ENCODE measurements around the gene KIRREL3.

DNA sequence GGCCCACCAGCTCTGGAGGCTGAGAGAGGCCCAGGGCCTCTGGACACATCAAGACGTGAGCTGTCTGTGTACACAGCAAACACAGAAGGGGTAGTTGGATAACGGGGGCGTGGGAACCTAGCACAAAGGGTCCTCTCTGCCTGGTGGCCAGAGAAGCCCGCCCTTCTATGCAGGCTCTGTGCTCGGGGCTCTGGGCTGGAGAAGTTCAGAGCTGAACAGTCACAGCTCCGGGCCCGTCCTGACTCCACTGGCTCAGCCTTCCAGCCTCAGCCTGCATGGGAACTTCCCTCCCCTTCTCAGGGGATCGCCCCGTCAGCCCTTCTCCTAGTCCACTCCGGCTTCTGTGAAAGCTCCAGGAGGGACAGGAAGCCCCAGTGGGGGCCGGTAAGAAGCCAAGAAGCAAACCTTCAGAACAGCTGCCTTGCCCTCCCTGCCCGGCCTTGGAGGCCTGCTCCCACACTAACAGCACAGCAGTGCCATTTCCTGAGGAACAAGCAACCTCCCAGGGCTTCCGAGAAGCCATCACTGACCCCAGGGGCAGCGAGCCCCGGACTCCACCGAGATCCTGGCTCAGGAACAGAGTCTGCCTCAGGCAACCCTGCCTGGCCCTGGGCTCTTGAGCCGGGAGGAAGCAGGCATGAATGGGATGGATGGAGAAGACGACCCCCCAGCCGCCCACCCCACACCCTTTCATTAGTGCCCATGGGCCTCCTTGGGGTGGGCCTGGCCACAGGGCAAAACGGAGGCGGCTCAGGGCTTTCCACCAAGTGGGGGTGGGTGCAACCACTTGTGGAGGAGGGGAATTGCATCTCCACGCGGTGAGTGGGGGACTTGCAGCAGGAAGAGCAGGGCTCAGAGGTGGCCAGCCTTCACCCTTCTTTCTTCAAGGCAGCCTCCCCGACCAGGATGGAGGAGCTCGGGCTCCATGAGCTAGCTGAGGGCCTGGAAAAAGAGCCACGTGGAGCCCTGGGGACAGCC is 525.3 kb downstream of the KIRREL3 start:
- TF ChIP-seq, protein P1, sequence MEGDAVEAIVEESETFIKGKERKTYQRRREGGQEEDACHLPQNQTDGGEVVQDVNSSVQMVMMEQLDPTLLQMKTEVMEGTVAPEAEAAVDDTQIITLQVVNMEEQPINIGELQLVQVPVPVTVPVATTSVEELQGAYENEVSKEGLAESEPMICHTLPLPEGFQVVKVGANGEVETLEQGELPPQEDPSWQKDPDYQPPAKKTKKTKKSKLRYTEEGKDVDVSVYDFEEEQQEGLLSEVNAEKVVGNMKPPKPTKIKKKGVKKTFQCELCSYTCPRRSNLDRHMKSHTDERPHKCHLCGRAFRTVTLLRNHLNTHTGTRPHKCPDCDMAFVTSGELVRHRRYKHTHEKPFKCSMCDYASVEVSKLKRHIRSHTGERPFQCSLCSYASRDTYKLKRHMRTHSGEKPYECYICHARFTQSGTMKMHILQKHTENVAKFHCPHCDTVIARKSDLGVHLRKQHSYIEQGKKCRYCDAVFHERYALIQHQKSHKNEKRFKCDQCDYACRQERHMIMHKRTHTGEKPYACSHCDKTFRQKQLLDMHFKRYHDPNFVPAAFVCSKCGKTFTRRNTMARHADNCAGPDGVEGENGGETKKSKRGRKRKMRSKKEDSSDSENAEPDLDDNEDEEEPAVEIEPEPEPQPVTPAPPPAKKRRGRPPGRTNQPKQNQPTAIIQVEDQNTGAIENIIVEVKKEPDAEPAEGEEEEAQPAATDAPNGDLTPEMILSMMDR (IDR thresholded peaks at IDR 0.05 in 8 of 11, conservative IDR thresholded peaks at IDR 0.05 in 3 of 11) = no peak
- TF ChIP-seq POLR2AphosphoS5 (IDR thresholded peaks at IDR 0.05) = peak; percentile 56 to 82 (median 70)
- TF ChIP-seq POLR2A (IDR thresholded peaks at IDR 0.05) = no peak
